Fibroblast of lung (primary cell): ENCODE data around the gene OCA2. TPM values are rescaled to one million over a fixed set of nuclear protein-coding genes. Genes with fewer than 3 reads are reported as not detected.

Experiments
- DNase-seq, 2 donors: peaks; one replicate each; pipeline versions ENCODE4 v3.0.0 to v3.0.0-alpha.2; 2010; ENCODE audit warnings: low read depth in 2 of 2
- H2AFZ ChIP-seq: 2 replicates; pipeline ENCODE4 v1.5.1; 2012; ENCODE audit warnings: low read length, control low read depth, inconsistent platforms
- H3K27ac ChIP-seq: 2 replicates; pipeline ENCODE4 v1.5.1; 2011; ENCODE audit warnings: low read length, control low read depth; ENCODE audit not compliant: insufficient read depth
- H3K27me3 ChIP-seq: 2 replicates; pipeline ENCODE4 v1.5.1; 2011; ENCODE audit warnings: mild to moderate bottlenecking, low read length; ENCODE audit not compliant: control insufficient read depth, insufficient read depth
- H3K36me3 ChIP-seq: 2 replicates; pipeline ENCODE4 v1.5.1; 2011; ENCODE audit warnings: low read length; ENCODE audit not compliant: control insufficient read depth, insufficient read depth
- H3K4me1 ChIP-seq: 2 replicates; pipeline ENCODE4 v1.5.1; 2011; ENCODE audit warnings: low read length; ENCODE audit not compliant: control insufficient read depth, insufficient read depth; ENCODE audit errors: extremely low read depth
- H3K4me2 ChIP-seq: 2 replicates; pipeline ENCODE4 v1.5.1; 2011; ENCODE audit warnings: low read length, control low read depth; ENCODE audit not compliant: insufficient read depth; ENCODE audit errors: extremely low read depth
- H3K4me3 ChIP-seq, 4 experiments: fragments of 200-600 bp in 1 of 4; sonication (generic) in 1 of 4; replicated peaks in 1 of 4; 2 replicates each; pipeline ENCODE4 v1.5.1; 2011 to 2016; ENCODE audit warnings: low read length in 4 of 4, low read depth in 3 of 4, mild to moderate bottlenecking in 3 of 4, control low read depth in 2 of 4, inconsistent platforms in 1 of 4, mixed read lengths in 1 of 4; ENCODE audit not compliant: insufficient read depth in 1 of 4; ENCODE audit errors: control extremely low read depth in 1 of 4
- H3K79me2 ChIP-seq: 2 replicates; pipeline ENCODE4 v1.5.1; 2012; ENCODE audit warnings: mild to moderate bottlenecking, low read length, inconsistent platforms; ENCODE audit not compliant: control insufficient read depth, insufficient read depth
- H3K9ac ChIP-seq: 2 replicates; pipeline ENCODE4 v1.5.1; 2011; ENCODE audit warnings: mild to moderate bottlenecking, low read length, control low read depth; ENCODE audit not compliant: insufficient read depth
- H3K9me3 ChIP-seq: 2 replicates; pipeline ENCODE4 v1.5.1; 2012; ENCODE audit warnings: low read depth, low read length; ENCODE audit not compliant: control insufficient read depth, insufficient read depth
- H4K20me1 ChIP-seq: 2 replicates; pipeline ENCODE4 v1.5.1; 2011; ENCODE audit warnings: low read length; ENCODE audit not compliant: control insufficient read depth, insufficient read depth; ENCODE audit errors: extremely low read depth
- EZH2 ChIP-seq: IDR thresholded peaks from 2 replicates; pipeline ENCODE4 v1.5.1; 2012; ENCODE audit warnings: low read length, control low read depth, mild to moderate bottlenecking; ENCODE audit errors: missing control alignments
- polyA plus RNA-seq, 2 donors: library from polyadenylated mRNA; depleted of rRNA in 1 of 2; stranded (reverse) in 1 of 2; unstranded in 1 of 2; fragments of >200 nt; gene quantifications; 2 replicates each; pipeline ENCODE4 v1.2.1, GENCODE V29; 2011 to 2012; ENCODE audit warnings: missing spikeins in 1 of 2
- total RNA-seq: library from RNA; depleted of rRNA; stranded (reverse); fragments of >200 nt; gene quantifications from 2 replicates; pipeline ENCODE4 v1.2.1, GENCODE V29; 2014
- TF ChIP-seq, protein P1 (sequence below), 2 donors: IDR thresholded peaks in 1 of 2; conservative IDR thresholded peaks in 1 of 2; 1 replicate in 1 of 2; 2 replicates in 1 of 2; pipeline ENCODE4 v1.5.1; 2011 to 2012; ENCODE audit warnings: low read length in 2 of 2, control low read depth in 1 of 2, inconsistent platforms in 1 of 2, low read depth in 1 of 2, mild to moderate bottlenecking in 1 of 2

OCA2 gene
- total and polyA plus RNA-seq, 2 donors (not counting 1 experiment from before 2014, with no cell fraction given), result not detected

DNA sequence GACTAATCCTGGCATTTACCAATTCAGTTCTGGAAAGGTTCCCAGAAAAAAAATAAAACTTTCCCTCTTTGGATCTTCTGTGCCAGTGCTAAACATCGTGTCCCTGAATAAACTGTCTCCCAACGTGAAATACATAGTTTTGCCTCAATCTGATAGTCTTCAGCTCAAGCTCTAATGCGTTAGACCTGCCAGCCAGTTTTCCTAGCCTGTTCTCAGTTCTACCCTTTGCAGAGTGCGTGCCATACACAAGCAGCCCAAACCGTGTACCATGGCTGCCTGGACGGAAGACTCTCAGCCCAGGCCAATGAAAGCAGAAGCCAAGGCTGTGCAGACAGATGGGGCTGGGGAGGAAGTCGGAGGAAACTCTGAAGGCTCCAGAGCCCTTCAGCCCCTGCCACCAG, 11.4 kb upstream of the OCA2 start:
- TF ChIP-seq, protein P1, sequence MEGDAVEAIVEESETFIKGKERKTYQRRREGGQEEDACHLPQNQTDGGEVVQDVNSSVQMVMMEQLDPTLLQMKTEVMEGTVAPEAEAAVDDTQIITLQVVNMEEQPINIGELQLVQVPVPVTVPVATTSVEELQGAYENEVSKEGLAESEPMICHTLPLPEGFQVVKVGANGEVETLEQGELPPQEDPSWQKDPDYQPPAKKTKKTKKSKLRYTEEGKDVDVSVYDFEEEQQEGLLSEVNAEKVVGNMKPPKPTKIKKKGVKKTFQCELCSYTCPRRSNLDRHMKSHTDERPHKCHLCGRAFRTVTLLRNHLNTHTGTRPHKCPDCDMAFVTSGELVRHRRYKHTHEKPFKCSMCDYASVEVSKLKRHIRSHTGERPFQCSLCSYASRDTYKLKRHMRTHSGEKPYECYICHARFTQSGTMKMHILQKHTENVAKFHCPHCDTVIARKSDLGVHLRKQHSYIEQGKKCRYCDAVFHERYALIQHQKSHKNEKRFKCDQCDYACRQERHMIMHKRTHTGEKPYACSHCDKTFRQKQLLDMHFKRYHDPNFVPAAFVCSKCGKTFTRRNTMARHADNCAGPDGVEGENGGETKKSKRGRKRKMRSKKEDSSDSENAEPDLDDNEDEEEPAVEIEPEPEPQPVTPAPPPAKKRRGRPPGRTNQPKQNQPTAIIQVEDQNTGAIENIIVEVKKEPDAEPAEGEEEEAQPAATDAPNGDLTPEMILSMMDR (conservative IDR thresholded peaks at IDR 0.05 in 1 of 2, IDR thresholded peaks at IDR 0.05 in 1 of 2; ENCODE audit: low read depth in 1 of 2, low read length in 2 of 2), result no peak
- no peak for TF ChIP-seq EZH2
- Histone ChIP-seq H3K9me3 (no peaks in the 10 kb centered on the region), H3K4me2 (no peak overlapping the region), H3K27ac (no peak overlapping the region), H3K4me3 (no peak overlapping the region), H3K27me3 (no peaks in the 10 kb centered on the region), H3K36me3 (peaks cover 16% of the 10 kb centered on the region), H4K20me1 (no peaks in the 10 kb centered on the region), H3K4me1 (no peaks in the 10 kb centered on the region), H3K9ac (no peak overlapping the region), H3K79me2 (no peaks in the 10 kb centered on the region), H2AFZ (no peak overlapping the region)
- no peak for DNase-seq

DNA sequence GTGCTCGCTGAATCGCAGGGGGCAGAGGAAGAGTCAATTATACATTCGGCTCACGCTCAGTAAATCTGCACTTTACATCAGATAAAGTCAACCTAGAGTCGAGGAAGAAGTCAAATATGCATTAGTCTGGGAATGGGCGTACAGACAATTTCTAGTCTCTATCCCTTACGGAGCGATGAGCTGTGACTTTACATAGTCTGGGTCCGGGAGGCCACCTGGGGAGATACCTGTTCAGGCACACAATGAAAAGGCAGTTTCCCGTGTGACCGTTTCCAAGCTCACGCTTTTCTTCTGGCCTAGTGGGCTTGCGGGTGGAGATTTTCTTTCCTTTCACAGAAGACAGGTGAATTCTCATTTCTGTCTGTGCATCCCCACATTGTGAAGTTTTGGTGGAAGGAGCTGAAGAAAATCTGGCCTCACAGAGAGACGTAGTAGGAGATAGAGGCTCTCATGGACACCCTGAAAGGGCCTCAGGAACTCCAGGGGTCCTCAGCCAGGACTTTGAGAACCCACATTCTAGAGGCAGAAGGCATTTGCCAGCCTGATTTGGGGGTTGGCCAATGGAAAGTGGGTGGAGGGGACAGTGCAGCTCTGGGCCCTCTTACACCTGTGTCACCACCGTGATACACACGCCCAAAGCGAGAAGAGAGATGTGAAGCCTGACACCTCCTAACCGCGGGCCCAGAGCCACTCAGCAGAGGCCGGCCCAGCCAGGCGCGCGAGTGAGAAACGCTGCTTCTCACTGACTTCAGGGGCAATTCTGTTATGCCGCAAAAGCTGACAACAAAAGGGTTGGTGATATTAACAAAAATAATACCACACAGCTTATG, 10.7 kb upstream of the OCA2 start:
- Histone ChIP-seq H2AFZ (no peak overlapping the region), H3K36me3 (peaks cover 14% of the 10 kb centered on the region), H3K4me2 (no peak overlapping the region), H3K27ac (no peak overlapping the region), H3K9me3 (no peaks in the 10 kb centered on the region), H3K79me2 (no peaks in the 10 kb centered on the region), H3K4me3 (no peak overlapping the region), H4K20me1 (no peaks in the 10 kb centered on the region), H3K27me3 (no peaks in the 10 kb centered on the region), H3K4me1 (no peaks in the 10 kb centered on the region), H3K9ac (no peak overlapping the region)
- no peak for DNase-seq
- no peak for TF ChIP-seq EZH2
- TF ChIP-seq, protein P1 (conservative IDR thresholded peaks at IDR 0.05 in 1 of 2, IDR thresholded peaks at IDR 0.05 in 1 of 2; ENCODE audit: low read depth in 1 of 2, low read length in 2 of 2), result no peak

DNA sequence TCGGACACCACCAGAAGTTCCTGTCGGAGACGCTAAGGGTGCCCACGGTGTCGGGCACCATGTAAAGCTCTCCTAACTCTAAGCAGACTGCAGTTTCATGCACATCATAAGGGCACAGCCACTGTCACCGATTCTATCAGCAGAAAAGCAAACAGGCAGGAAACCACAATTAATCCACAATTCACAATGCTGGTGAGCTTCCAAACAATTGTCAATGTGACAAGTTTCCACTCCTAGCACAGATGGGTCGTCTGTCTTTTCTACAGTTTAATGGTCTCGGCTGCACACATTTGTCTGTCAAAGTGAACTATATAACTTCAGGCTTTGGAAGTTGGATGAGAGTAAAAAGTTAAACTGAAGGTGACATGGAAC, 8.8 kb upstream of the OCA2 start:
- Histone ChIP-seq H3K27me3 (no peaks in the 10 kb centered on the region), H3K9me3 (no peaks in the 10 kb centered on the region), H3K36me3 (peaks cover 7% of the 10 kb centered on the region), H3K4me2 (no peak overlapping the region), H3K27ac (no peak overlapping the region), H2AFZ (no peak overlapping the region), H3K4me1 (no peaks in the 10 kb centered on the region), H4K20me1 (no peaks in the 10 kb centered on the region), H3K9ac (no peak overlapping the region), H3K79me2 (no peaks in the 10 kb centered on the region), H3K4me3 (no peak overlapping the region)
- no peak for DNase-seq
- TF ChIP-seq EZH2, result no peak
- TF ChIP-seq, protein P1 (conservative IDR thresholded peaks at IDR 0.05 in 1 of 2, IDR thresholded peaks at IDR 0.05 in 1 of 2; ENCODE audit: low read depth in 1 of 2, low read length in 2 of 2), result no peak
